GM12873 (cell line): Measurements from ENCODE around the gene CACNA1C.

Experiments used
- CTCF ChIP-seq: IDR thresholded peaks from 2 replicates; pipeline ENCODE4 v1.5.1; 2012; ENCODE audit warnings: low read depth, mild to moderate bottlenecking, moderate library complexity, low read length, control low read depth; ENCODE audit not compliant: insufficient read depth; ENCODE audit errors: missing control alignments

The CACNA1C gene

GRCh38 chr12:2406903-2407302 lies 354.1 kb downstream of the CACNA1C start:
- no peak for TF ChIP-seq CTCF

- no peak for TF ChIP-seq CTCF
Measured at GRCh38 chr12:2408262-2408661, 355.5 kb downstream of the CACNA1C start.

- no peak for TF ChIP-seq CTCF
Measured at GRCh38 chr12:2409656-2410265, 357.0 kb downstream of the CACNA1C start.

- no peak for TF ChIP-seq CTCF
Measured at GRCh38 chr12:2410496-2410895, 357.7 kb downstream of the CACNA1C start.

GRCh38 chr12:2411011-2411410 lies 358.2 kb downstream of the CACNA1C start:
- TF ChIP-seq CTCF = no peak

- no peak for TF ChIP-seq CTCF
Measured at GRCh38 chr12:2411616-2412304, 359.0 kb downstream of the CACNA1C start.

- no peak for TF ChIP-seq CTCF
Measured at GRCh38 chr12:2412305-2412643, 359.5 kb downstream of the CACNA1C start.
